ENCODE results near the gene PIP5K1C.

Gene PIP5K1C

DNA sequence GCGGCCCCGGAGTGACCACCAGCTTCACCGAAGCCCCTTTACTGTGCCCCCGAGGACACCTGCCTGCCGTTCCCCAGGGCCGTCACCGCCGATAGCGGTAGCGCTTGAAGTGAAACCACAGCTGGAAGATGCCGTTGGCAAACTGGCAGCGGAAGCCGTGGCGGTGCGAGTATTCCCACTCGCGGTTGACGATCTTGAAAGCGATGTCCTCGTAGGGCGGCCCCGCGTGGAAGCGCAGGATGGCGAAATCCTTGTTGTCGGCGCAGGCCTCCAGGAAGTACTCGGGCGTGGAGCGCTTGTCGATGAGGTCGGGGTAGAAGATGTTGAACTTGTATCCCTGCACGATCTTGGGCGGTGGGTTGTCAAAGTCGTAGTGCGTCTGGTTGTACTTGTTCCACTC, 88.4 kb downstream of the PIP5K1C start:
- H3K4me3 ChIP-seq (ENCODE audit: low read depth, low read length), result no peak overlapping the region
- TF ChIP-seq, protein P1, sequence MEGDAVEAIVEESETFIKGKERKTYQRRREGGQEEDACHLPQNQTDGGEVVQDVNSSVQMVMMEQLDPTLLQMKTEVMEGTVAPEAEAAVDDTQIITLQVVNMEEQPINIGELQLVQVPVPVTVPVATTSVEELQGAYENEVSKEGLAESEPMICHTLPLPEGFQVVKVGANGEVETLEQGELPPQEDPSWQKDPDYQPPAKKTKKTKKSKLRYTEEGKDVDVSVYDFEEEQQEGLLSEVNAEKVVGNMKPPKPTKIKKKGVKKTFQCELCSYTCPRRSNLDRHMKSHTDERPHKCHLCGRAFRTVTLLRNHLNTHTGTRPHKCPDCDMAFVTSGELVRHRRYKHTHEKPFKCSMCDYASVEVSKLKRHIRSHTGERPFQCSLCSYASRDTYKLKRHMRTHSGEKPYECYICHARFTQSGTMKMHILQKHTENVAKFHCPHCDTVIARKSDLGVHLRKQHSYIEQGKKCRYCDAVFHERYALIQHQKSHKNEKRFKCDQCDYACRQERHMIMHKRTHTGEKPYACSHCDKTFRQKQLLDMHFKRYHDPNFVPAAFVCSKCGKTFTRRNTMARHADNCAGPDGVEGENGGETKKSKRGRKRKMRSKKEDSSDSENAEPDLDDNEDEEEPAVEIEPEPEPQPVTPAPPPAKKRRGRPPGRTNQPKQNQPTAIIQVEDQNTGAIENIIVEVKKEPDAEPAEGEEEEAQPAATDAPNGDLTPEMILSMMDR (IDR thresholded peaks at IDR 0.05; ENCODE audit: borderline replicate concordance, insufficient read depth, low read depth, low read length), result no peak

DNA sequence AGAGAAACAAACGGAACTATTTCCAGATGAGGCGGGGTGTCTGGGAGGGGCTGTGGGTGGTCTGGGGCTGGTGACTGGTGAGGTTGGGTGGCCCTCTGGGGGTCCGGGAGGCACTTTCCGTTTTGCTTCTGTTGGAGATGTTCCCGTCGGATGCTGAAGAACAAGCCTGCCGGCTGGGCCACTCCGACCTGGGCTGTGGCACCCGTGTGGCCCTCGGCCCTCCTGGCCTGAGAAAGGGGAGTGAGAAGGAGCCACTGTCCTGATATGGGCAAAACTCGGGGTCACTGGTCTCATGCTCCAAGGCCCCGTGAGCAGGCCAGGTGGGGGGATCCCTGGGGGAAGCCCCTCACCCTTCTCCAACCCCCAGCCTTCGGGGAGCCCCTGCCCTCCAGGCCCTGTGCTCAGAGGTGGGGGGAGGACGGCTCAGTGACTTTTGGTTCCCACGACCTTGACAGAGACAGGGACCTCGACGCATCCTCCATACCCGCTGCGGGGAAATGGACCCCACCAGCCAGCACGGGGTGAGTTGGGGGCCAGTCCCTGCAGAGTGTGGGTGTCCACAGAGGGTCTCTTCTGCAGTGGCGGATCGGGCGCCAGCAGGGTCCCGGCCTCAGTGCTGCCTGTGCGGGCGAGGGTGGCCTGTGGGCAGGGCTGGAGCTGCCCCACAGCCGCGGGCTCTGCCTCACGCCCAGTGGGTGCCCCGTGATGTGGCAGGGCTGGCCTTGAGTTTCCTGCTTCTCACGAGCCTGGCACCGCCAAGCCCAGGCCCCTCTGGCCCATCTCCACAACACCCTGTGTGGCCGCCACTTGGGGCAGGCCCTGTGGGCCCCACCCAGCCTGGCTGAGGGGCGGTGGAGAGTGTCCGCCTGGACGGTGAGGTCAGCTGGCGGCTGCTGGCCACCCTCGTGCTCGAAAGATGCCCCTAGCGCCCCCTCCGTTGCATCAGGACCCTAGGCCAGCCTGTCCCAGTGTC, 89.2 kb downstream of the PIP5K1C start:
- TF ChIP-seq, protein P1 (IDR thresholded peaks at IDR 0.05; ENCODE audit: borderline replicate concordance, insufficient read depth, low read depth, low read length), result no peak
- H3K4me3 ChIP-seq (ENCODE audit: low read depth, low read length), result no peak overlapping the region

DNA sequence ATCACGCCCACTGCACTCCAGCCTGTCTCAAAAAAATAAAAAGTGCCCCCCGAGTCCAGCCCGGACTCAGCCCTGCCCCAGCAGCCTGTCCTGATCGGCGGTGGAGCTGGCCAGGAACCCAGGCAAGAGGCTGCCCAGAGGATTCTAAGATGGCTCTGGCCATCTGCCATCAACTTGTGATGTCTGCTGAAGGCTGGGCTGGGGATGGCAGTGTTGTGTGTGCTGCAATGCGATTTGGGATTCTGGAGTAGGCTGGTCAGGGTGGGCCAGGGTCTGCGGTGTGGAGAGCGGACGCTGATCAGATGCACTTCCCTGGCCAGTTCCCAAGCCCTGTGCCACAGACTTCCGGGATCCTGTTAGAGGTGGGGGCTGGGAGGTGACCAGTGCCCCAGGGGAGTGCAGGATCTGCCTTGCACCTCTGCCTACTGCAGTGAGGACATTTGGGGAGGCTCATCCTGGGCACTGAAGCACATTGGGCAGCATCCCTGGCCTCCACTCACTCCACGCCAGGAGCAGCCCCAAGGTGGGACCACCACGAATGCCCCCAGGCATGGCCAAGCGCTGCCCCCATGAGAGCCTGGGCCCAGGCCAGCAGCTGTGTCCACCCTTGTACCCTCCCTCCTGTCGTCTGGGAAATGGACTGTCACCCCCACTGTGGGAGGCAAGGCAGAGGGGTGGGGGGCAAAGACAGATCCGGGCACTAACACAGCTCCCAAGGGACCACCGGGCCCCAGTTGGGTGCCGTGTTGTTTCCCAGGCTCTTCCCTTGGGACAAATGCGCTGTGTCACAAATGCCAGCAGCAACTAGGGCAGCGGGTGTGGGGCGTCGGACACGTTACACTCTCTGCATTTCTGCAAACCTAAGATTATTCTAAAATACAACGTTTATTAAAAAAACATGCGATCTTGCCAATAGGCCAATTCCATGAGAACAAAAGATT, 90.2 kb downstream of the PIP5K1C start:
- TF ChIP-seq, protein P1 (IDR thresholded peaks at IDR 0.05; ENCODE audit: borderline replicate concordance, insufficient read depth, low read depth, low read length), result no peak
- no peak overlapping the region for H3K4me3 ChIP-seq (ENCODE audit: low read depth, low read length)

DNA sequence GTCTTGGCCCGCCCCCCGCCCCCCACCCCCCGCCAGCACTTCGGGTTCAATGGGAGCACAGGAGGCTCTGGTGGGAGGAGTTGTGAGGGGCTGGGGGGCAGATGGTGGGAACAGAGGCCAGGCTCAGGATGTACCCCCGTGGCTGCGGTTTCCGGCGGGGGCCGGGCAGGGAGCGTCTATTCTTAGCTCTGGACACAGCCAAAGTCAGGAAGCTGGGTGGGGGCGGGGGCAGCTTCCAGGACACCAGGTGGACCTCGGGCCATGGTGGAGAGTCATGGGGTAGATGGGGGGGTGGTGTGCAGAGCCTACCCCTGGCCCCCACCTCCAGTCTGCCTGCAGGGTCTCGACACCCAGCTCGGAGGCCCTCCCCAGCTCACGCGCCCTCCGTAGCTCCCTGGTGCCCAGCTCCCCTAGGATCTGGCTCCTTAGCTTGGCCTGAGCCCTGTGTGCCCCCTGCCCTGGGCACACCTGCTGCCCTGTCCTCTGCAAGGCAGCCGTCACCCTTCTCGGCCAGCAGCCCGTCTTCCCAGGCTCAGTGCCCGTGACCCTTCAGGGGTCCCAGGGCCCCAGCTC, 91.4 kb downstream of the PIP5K1C start:
- no peak overlapping the region for H3K4me3 ChIP-seq (ENCODE audit: low read depth, low read length)
- TF ChIP-seq, protein P1 (IDR thresholded peaks at IDR 0.05; ENCODE audit: borderline replicate concordance, insufficient read depth, low read depth, low read length), result no peak

DNA sequence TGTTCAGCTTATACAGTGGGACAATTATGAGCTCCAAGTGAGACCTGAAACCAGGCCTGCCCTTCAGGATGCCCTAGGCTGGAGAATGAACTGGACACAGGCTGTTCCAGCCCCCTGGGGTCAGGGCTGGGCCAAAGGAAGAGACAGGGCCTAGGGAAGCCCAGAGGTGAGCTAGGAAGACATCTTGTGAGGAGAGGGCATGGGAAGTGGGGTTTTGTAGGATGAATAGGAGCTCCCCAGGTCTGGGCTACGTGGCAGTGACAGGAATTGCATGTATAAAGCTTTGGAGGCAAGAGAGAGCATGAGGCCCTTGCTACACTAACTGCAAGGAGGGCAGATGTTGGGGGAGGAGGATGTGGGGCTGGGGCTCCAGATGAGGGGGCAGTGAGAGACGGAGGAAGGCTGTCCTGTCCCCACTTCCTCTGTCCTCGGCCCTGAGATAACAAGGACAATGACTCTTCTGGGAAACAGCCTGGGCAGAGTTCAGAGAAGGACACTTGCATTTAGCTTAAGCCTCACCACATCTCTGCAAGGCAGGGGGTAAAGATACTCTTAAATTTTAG, 92.1 kb downstream of the PIP5K1C start:
- TF ChIP-seq, protein P1 (IDR thresholded peaks at IDR 0.05; ENCODE audit: borderline replicate concordance, insufficient read depth, low read depth, low read length), result no peak
- H3K4me3 ChIP-seq (ENCODE audit: low read depth, low read length), result no peak overlapping the region

DNA sequence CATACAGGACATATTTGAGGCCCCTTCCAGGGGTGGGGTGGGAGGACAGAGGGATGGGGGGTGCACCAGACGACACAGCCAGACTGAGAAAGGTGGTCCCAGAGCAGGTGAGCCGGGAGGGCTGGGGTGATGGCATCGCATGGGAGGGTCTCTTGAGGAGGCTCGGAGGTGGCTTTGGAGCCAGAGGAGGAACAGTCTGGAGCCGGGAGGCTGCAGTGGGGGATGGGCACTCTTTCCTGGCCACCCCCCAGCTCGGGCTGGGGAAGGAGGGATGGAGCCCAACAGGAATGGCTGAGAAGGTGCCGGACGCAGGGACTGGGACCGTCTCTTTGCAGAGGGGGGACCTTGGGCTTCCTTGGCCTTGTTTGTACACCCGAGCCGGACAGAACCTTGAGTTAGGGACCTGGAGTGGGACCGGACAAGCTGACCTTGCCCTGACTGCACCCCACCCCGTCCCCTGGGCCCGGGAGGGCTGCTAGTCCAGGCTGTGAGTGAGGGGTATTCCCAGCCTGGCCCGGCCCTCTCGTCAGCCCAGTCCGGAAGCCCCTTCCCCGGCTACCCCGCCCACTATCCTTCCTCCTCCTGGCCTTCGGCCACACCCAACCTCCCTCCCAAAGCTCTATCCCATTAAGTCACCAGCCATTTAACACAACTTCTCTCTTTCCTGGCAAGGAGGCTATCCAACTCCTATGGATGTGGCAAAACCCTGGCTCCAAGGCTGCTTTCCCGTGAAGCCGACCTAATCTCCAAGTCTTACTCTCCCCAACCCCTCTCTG, 92.8 kb downstream of the PIP5K1C start:
- TF ChIP-seq, protein P1 (IDR thresholded peaks at IDR 0.05; ENCODE audit: borderline replicate concordance, insufficient read depth, low read depth, low read length), result no peak
- no peak overlapping the region for H3K4me3 ChIP-seq (ENCODE audit: low read depth, low read length)

Data from GM12875 (cell line).